SH-SY5Y (cell line): Measurements from ENCODE around the gene GGN.

Source experiments
- GATA2 ChIP-seq: IDR thresholded peaks from 2 replicates; pipeline ENCODE4 v1.6.1; 2011; ENCODE audit warnings: mild to moderate bottlenecking, low read depth, low read length
- GATA3 ChIP-seq: IDR thresholded peaks from 2 replicates; pipeline ENCODE4 v1.6.1; 2011; ENCODE audit warnings: low read depth, mild to moderate bottlenecking, low read length, moderate library complexity

DNA sequence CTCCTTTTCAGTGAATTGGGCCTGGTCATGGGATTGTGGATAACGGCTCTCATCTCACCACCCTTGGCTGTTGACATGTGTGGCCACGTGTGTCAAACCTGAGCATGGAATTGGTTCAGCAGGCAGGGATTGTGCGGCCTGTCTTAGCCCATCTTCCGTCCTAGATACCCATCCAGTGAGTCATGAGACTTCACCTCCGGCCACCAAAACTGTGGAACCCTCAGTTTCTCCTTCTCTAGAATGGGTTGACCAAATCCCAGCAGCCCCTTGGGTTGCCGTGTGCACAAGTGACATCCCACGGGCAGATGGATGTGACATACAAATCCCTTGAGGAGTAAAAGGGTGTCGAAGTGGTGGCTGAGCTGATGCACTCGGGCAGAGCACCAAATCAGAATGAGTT, 6.7 kb downstream of the GGN start:
- TF ChIP-seq GATA3 (no peak), GATA2 (no peak)
